ENCODE data around the gene ADCY6.

DNA sequence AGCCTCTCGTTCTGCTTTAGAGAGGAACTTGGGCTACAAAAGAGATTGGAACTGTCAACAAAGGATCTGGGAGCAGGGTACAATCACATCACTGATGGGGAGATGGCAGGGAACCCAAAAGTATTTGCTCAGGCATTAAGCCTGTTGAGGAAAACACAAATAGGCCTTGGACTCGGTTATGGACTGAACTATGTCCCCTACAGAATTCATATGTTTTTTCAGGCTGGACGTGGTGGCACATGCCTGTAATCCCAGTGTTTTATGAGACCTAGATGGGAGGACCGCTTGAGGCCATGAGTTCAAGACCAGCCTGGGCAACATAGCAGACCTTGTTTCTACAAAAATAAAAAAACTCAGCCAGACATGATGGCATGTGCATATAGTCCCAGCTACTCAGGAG lies 49.2 kb upstream of the ADCY6 start:
- TF ChIP-seq, protein P1, sequence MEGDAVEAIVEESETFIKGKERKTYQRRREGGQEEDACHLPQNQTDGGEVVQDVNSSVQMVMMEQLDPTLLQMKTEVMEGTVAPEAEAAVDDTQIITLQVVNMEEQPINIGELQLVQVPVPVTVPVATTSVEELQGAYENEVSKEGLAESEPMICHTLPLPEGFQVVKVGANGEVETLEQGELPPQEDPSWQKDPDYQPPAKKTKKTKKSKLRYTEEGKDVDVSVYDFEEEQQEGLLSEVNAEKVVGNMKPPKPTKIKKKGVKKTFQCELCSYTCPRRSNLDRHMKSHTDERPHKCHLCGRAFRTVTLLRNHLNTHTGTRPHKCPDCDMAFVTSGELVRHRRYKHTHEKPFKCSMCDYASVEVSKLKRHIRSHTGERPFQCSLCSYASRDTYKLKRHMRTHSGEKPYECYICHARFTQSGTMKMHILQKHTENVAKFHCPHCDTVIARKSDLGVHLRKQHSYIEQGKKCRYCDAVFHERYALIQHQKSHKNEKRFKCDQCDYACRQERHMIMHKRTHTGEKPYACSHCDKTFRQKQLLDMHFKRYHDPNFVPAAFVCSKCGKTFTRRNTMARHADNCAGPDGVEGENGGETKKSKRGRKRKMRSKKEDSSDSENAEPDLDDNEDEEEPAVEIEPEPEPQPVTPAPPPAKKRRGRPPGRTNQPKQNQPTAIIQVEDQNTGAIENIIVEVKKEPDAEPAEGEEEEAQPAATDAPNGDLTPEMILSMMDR (IDR thresholded peaks at IDR 0.05 in 4 of 5, conservative IDR thresholded peaks at IDR 0.05 in 1 of 5) = no peak
- no peak for TF ChIP-seq POLR2A (IDR thresholded peaks at IDR 0.05)

Data from gastrocnemius medialis (tissue), 4 donors.